Kidney (tissue), 14 donors: ENCODE results near the gene TTI1. TPM values are rescaled to one million over a fixed set of nuclear protein-coding genes. Genes with fewer than 3 reads are reported as not detected.

Experiments used
- DNase-seq, 5 donors: peaks; one replicate each; pipeline ENCODE4 v3.0.0-alpha.2; 2013 to 2020
- FAIRE-seq: peaks from 2 replicates; lab custom pipeline; 2012; peaks lifted over from hg19 to GRCh38; lab: Jason Lieb, UNC
- H3K27ac ChIP-seq, 2 donors: one replicate each; pipeline ENCODE4 v1.7.0; 2013; ENCODE audit warnings: low read depth in 2 of 2, low read length in 2 of 2, inconsistent platforms in 1 of 2
- H3K27me3 ChIP-seq: one replicate; pipeline ENCODE4 v1.7.1; 2013; ENCODE audit warnings: low read length, inconsistent platforms; ENCODE audit not compliant: control insufficient read depth, insufficient read depth
- H3K36me3 ChIP-seq, 3 donors: one replicate each; pipeline versions ENCODE4 v1.7.0 to v1.7.1; 2013; ENCODE audit warnings: low read length in 3 of 3, control low read depth in 1 of 3, inconsistent platforms in 1 of 3; ENCODE audit not compliant: insufficient read depth in 3 of 3, control insufficient read depth in 2 of 3
- H3K4me1 ChIP-seq, 3 donors: one replicate each; pipeline versions ENCODE4 v1.7.0 to v1.7.1; 2013; ENCODE audit warnings: low read length in 3 of 3, inconsistent platforms in 1 of 3, low read depth in 1 of 3; ENCODE audit not compliant: control insufficient read depth in 2 of 3, insufficient read depth in 2 of 3
- H3K4me3 ChIP-seq, 3 donors: one replicate each; pipeline versions ENCODE4 v1.7.0 to v1.8.1; 2013; ENCODE audit warnings: low read length in 3 of 3, control low read depth in 1 of 3, inconsistent platforms in 1 of 3
- H3K9ac ChIP-seq, 3 donors: one replicate each; pipeline versions ENCODE4 v1.7.0 to v1.7.1; 2013; ENCODE audit warnings: low read length in 3 of 3, control low read depth in 1 of 3, inconsistent platforms in 1 of 3
- H3K9me3 ChIP-seq, 3 donors: one replicate each; pipeline versions ENCODE4 v1.7.0 to v1.7.1; 2013; ENCODE audit warnings: low read length in 3 of 3, control low read depth in 1 of 3, inconsistent platforms in 1 of 3; ENCODE audit not compliant: control insufficient read depth in 2 of 3, insufficient read depth in 1 of 3
- intact Hi-C: fragments of 100-400 bp; cut with DNase I; formaldehyde crosslinking; loops from one replicate; pipeline ENCODE4 v1.11.1; 2022
- polyA plus RNA-seq: library from polyadenylated mRNA; stranded (reverse); fragments of 350-450 nt; fragmentation: Illumina TruSeq; extraction: RNeasy Lipid Tissue Mini Kit (QIAGEN cat#74804); gene quantifications from one replicate; pipeline ENCODE4 v1.2.3, GENCODE V29; 2014; ENCODE audit warnings: low read depth, low replicate concordance; ENCODE audit not compliant: insufficient read depth
- total RNA-seq: library from RNA; stranded (reverse); fragmentation: NEBNext Ultra II Directional; extraction: Animal tissue kit (Norgen Biotek cat#: 25700); gene quantifications from one replicate; pipeline ENCODE4 v1.2.1, GENCODE V29; 2021
- TF ChIP-seq, protein P1 (sequence below): IDR thresholded peaks from 3 replicates; pipeline ENCODE4 v1.5.1; 2012; ENCODE audit warnings: mild to moderate bottlenecking, moderate library complexity, borderline replicate concordance; ENCODE audit not compliant: insufficient read depth; ENCODE audit errors: extremely low read depth
- donor health status: control.
- donor health status: control.
- donor health status: control.
- donor health status: control.
- donor health status: control.
- donor health status: DM: yes; HTN: yes; CAD: no.
- donor health status: Normal renal cell carcinoma (clear cell type).

TTI1 gene
- total and polyA plus RNA-seq, 2 donors from 2014 or later, result 8.6 to 19.5 TPM

DNA sequence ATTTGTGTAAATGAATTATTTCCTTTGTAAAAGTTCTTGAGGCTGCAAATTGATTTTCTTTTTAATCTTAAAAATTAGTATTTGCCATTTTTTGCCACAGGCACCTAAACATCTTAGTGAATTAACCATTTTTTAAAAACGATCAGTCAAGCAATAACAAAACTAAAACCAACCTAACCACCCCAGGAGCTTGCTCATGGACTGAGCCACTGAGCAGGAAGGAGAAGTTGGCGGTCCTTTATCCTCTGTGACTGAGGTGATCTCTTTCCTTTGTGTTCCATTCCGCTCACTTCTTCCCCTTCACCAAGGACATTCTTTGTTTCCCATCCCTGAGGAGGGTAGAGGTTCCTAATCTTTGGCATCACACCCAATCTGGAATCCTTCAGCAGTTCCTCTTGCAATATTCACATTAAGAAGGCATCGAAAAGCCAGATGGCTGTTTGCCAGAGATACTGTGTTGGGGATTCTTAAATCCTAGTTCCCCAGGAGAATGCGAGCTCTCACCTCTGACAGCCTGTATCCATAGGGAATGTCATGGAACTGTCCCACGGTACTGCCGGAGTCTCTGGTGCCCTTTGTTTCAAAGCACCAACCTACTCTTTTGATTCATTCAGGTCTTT is 30.8 kb upstream of the TTI1 start:
- TF ChIP-seq, protein P1, sequence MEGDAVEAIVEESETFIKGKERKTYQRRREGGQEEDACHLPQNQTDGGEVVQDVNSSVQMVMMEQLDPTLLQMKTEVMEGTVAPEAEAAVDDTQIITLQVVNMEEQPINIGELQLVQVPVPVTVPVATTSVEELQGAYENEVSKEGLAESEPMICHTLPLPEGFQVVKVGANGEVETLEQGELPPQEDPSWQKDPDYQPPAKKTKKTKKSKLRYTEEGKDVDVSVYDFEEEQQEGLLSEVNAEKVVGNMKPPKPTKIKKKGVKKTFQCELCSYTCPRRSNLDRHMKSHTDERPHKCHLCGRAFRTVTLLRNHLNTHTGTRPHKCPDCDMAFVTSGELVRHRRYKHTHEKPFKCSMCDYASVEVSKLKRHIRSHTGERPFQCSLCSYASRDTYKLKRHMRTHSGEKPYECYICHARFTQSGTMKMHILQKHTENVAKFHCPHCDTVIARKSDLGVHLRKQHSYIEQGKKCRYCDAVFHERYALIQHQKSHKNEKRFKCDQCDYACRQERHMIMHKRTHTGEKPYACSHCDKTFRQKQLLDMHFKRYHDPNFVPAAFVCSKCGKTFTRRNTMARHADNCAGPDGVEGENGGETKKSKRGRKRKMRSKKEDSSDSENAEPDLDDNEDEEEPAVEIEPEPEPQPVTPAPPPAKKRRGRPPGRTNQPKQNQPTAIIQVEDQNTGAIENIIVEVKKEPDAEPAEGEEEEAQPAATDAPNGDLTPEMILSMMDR, result no peak
- H3K27ac ChIP-seq, result no peak overlapping the region
- H3K27me3 ChIP-seq, result no peaks in the 10 kb centered on the region
- no peak overlapping the region for H3K4me3 ChIP-seq
- DNase-seq (no peak), FAIRE-seq (no peak)
- H3K36me3 ChIP-seq, result peaks cover 2 to 66% (median 51%) of the 10 kb centered on the region in 3 donors
- H3K9me3 ChIP-seq, result no peaks in the 10 kb centered on the region
- peaks cover 0 to 4% (median 0%) of the 10 kb centered on the region in 3 donors for H3K4me1 ChIP-seq
- intact Hi-C loops, result loop anchor here (5.0 kb wide), 1 partner anchor 153 kb away; no protein-coding TSS in a partner anchor
- H3K9ac ChIP-seq, result no peak overlapping the region

DNA sequence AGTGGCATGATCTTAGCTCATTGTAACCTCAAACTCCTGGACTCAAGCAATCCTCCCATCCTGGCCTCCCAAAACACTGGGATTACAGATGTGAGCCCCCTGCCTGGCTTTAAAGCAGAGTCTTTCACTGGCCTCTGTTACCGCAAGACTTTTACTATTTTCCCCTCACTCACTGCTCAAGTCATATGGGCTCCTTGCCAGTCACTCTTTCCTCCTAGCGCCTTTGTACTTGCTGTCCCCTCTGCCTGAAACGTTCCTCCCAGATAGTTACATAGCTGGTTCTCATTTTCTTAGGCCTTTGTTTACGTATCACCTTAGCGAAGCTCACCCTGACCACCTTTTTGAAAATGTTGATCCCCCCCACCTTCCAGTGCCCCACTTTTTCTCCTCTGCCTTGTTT is 29.6 kb upstream of the TTI1 start:
- H3K9ac ChIP-seq, result no peak overlapping the region
- FAIRE-seq, result no peak
- intact Hi-C loops, result loop anchor here (5.0 kb wide), 1 partner anchor 154 kb away; no protein-coding TSS in a partner anchor
- no peak overlapping the region for H3K4me3 ChIP-seq
- H3K9me3 ChIP-seq, result no peaks in the 10 kb centered on the region
- TF ChIP-seq, protein P1, result no peak
- DNase-seq, result peak in 1 of 5 donors; percentile 18
- H3K27me3 ChIP-seq, result no peaks in the 10 kb centered on the region
- peaks cover 0 to 4% (median 0%) of the 10 kb centered on the region in 3 donors for H3K4me1 ChIP-seq
- no peak overlapping the region for H3K27ac ChIP-seq
- peaks cover 2 to 75% (median 46%) of the 10 kb centered on the region in 3 donors for H3K36me3 ChIP-seq

DNA sequence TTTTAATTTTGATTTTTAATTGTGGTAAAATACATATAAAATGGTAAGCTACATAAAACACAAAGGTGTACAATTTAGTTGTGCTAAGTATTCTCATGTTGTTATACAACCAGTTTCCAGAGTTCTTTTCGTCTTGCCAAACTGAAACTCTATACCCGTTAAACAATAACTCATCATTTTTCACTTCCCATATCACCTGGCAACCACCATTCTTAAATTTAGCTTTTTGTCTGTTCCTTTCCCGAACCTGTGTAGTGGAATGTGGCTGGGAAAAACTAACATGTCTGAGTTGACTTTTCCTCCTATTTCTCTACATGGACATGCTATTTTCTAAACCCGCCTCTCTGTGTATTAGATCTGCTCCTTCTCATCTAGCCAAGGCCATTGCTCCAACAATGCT is 27.9 kb upstream of the TTI1 start:
- FAIRE-seq (no peak), DNase-seq (no peak)
- Histone ChIP-seq H3K36me3 (peaks cover 2 to 69% (median 35%) of the 10 kb centered on the region in 3 donors), H3K4me3 (no peak overlapping the region), H3K27ac (no peak overlapping the region), H3K9me3 (no peaks in the 10 kb centered on the region), H3K9ac (no peak overlapping the region), H3K4me1 (no peaks in the 10 kb centered on the region), H3K27me3 (no peaks in the 10 kb centered on the region)
- TF ChIP-seq, protein P1, result no peak
- intact Hi-C loops, result loop anchor here (5.0 kb wide), 1 partner anchor 156 kb away; no protein-coding TSS in a partner anchor
